WTC11 (cell line): ENCODE measurements around the gene ZNF668.

Experiments
- CTCF ChIP-seq: fragments of 200-600 bp; IDR thresholded peaks from 2 replicates; pipeline ENCODE4 v1.8.0; 2022; ENCODE audit warnings: antibody characterized with exemption
- MAX ChIP-seq: sonication (generic); formaldehyde crosslinking; IDR thresholded peaks from 2 replicates; pipeline ENCODE4 v1.8.0; 2022; ENCODE audit warnings: mild to moderate bottlenecking, missing genetic modification reagents
- PRDM15 ChIP-seq: sonication (generic); formaldehyde crosslinking; IDR thresholded peaks from 2 replicates; pipeline ENCODE4 v1.8.0; 2022; ENCODE audit warnings: missing genetic modification reagents
- TEAD4 ChIP-seq: sonication (generic); formaldehyde crosslinking; IDR thresholded peaks from 2 replicates; pipeline ENCODE4 v1.8.0; 2022; ENCODE audit warnings: mild to moderate bottlenecking, missing genetic modification reagents
- ZBTB43 ChIP-seq: sonication (generic); formaldehyde crosslinking; IDR thresholded peaks from 2 replicates; pipeline ENCODE4 v1.8.1; 2023; ENCODE audit warnings: mild to moderate bottlenecking, missing genetic modification reagents
- ZNF317 ChIP-seq: sonication (generic); formaldehyde crosslinking; IDR thresholded peaks from 2 replicates; pipeline ENCODE4 v1.8.1; 2023; ENCODE audit warnings: low read depth, mild to moderate bottlenecking, moderate library complexity, missing genetic modification reagents, borderline replicate concordance

GRCh38 chr16:31032736-31033708, 41.0 kb downstream of the ZNF668 start, which contains the start of gene STX4:
- TF ChIP-seq CTCF (no peak), ZNF317 (CRISPR knock-in tag) (no peak), PRDM15 (peak; percentile 27; the same call in 1 of the 2 replicates), ZBTB43 (CRISPR knock-in tag) (peak; percentile 88), TEAD4 (no peak), MAX (CRISPR knock-in tag) (peak; percentile 98)
